HepG2 (cell line): ENCODE results near the gene IGF2BP1. TPM values are rescaled to one million over a fixed set of nuclear protein-coding genes. Genes with fewer than 3 reads are reported as not detected.

Source experiments
- AGO2 ChIP-seq: fragments of 200-400 bp; formaldehyde crosslinking; optimal IDR thresholded peaks from 2 replicates; pipeline ENCODE3; 2017; ENCODE audit warnings: mild to moderate bottlenecking, low read depth, low read length, moderate library complexity
- BRD4 ChIP-seq: sonication (generic); formaldehyde crosslinking; IDR thresholded peaks from 2 replicates; pipeline ENCODE4 v1.4.0; 2020; ENCODE audit warnings: missing genetic modification reagents
- EED ChIP-seq: sonication (generic); formaldehyde crosslinking; IDR thresholded peaks from 2 replicates; pipeline ENCODE4 v1.5.0; 2020; ENCODE audit warnings: mild to moderate bottlenecking, missing genetic modification reagents
- EP300 ChIP-seq, 3 experiments: sonication (generic) in 1 of 3; formaldehyde crosslinking in 1 of 3; IDR thresholded peaks; 2 replicates each; pipeline versions ENCODE4 v1.5.1 to v1.6.1; 2011 to 2020; ENCODE audit warnings: low read depth in 2 of 3, low read length in 2 of 3, borderline replicate concordance in 1 of 3, improper control_type of control experiment in 1 of 3, mild to moderate bottlenecking in 1 of 3, missing genetic modification reagents in 1 of 3, moderate library complexity in 1 of 3
- GRHL1 ChIP-seq: sonication (generic); formaldehyde crosslinking; conservative IDR thresholded peaks from 2 replicates; pipeline ENCODE4 v1.8.0; 2022; ENCODE audit warnings: missing genetic modification reagents
- POLR2AphosphoS5 ChIP-seq: IDR thresholded peaks from 2 replicates; pipeline ENCODE4 v1.6.1; 2012; ENCODE audit warnings: low read depth, low read length
- RARG ChIP-seq: sonication (generic); formaldehyde crosslinking; IDR thresholded peaks from 2 replicates; pipeline ENCODE4 v1.4.0; 2020; ENCODE audit warnings: low read depth, mild to moderate bottlenecking, missing genetic modification reagents
- SNAPC5 ChIP-seq: sonication (generic); formaldehyde crosslinking; IDR thresholded peaks from 2 replicates; pipeline ENCODE4 v1.8.1; 2023; ENCODE audit warnings: mild to moderate bottlenecking, missing genetic modification reagents, borderline replicate concordance
- ZBTB38 ChIP-seq: sonication (generic); formaldehyde crosslinking; IDR thresholded peaks from 2 replicates; pipeline ENCODE4 v1.5.1; 2020; ENCODE audit warnings: mild to moderate bottlenecking, missing genetic modification reagents
- ZNF407 ChIP-seq: sonication (generic); formaldehyde crosslinking; IDR thresholded peaks from one replicate; pipeline ENCODE4 v1.5.1; 2020; ENCODE audit warnings: mild to moderate bottlenecking, missing genetic modification reagents; ENCODE audit errors: not compliant biosample characterization
- ZNF547 ChIP-seq: sonication (generic); formaldehyde crosslinking; IDR thresholded peaks from 2 replicates; pipeline ENCODE4 v1.5.1; 2020; ENCODE audit warnings: mild to moderate bottlenecking, missing genetic modification reagents
- ZNF672 ChIP-seq: sonication (generic); formaldehyde crosslinking; IDR thresholded peaks from 2 replicates; pipeline ENCODE4 v1.8.1; 2022; ENCODE audit warnings: missing genetic modification reagents
- ZNF800 ChIP-seq: sonication (generic); formaldehyde crosslinking; IDR thresholded peaks from 2 replicates; pipeline ENCODE4 v1.4.0; 2020; ENCODE audit warnings: missing genetic modification reagents
- ZSCAN12 ChIP-seq: sonication (generic); formaldehyde crosslinking; IDR thresholded peaks from 2 replicates; pipeline ENCODE4 v1.9.0; 2021; ENCODE audit warnings: mild to moderate bottlenecking, missing genetic modification reagents
- polyA plus RNA-seq, 8 experiments: library from polyadenylated mRNA; depleted of rRNA in 3 of 8; stranded (reverse) in 7 of 8; unstranded in 1 of 8; fragments of >200 nt; fragmentation: Illumina TruSeq in 4 of 8; extraction: Trizol in 4 of 8; gene quantifications; 2 replicates each; pipeline versions ENCODE4 v1.2.1 to v1.2.3, GENCODE V29; 2011 to 2016; ENCODE audit warnings: low read depth in 4 of 8, missing spikeins in 1 of 8, mixed read lengths in 1 of 8; ENCODE audit not compliant: insufficient read depth in 1 of 8
- total RNA-seq, 5 experiments: library from RNA; depleted of rRNA; stranded (reverse); fragments of >200 nt; fragmentation: Illumina TruSeq; extraction: Trizol; gene quantifications; 2 replicates each; pipeline ENCODE4 v1.2.3, GENCODE V29; 2016; ENCODE audit warnings: low read depth in 1 of 5
- TF ChIP-seq, protein P1 (sequence below): sonication (generic); formaldehyde crosslinking; IDR thresholded peaks from 2 replicates; pipeline ENCODE4 v1.9.0; 2021; ENCODE audit warnings: missing genetic modification reagents, borderline replicate concordance

IGF2BP1 gene
- total and polyA plus RNA-seq, 2 of the 13 experiments (the other 11 are each of a cell fraction or from before 2014, with no cell fraction given): 29.7 to 75.1 TPM

GRCh38 chr17:48960834-48961515 lies 36.2 kb upstream of the IGF2BP1 start (continued):
- TF ChIP-seq ZNF407 (CRISPR knock-in tag) (no peak), SNAPC5 (no peak), POLR2AphosphoS5 (no peak), GRHL1 (no peak), EP300 (IDR thresholded peaks at IDR 0.05; ENCODE audit: low read depth in 2 of 2, low read length in 2 of 2) (0 out of 4 replicates have a peak, but pooled peaks of 1 of the 2 experiments have one; percentile 20), EP300 (CRISPR knock-in tag; IDR thresholded peaks at IDR 0.05; ENCODE audit: borderline replicate concordance) (no peak; the same call in 1 of the 2 replicates), RARG (CRISPR knock-in tag) (no peak), ZNF547 (no peak), ZNF800 (0 out of 2 replicates have a peak, but pooled peaks have one; percentile 10), ZBTB38 (CRISPR knock-in tag) (no peak), ZNF672 (no peak), AGO2 (no peak), BRD4 (CRISPR knock-in tag) (no peak), ZSCAN12 (CRISPR knock-in tag) (no peak), EED (no peak)
- TF ChIP-seq, protein P1, sequence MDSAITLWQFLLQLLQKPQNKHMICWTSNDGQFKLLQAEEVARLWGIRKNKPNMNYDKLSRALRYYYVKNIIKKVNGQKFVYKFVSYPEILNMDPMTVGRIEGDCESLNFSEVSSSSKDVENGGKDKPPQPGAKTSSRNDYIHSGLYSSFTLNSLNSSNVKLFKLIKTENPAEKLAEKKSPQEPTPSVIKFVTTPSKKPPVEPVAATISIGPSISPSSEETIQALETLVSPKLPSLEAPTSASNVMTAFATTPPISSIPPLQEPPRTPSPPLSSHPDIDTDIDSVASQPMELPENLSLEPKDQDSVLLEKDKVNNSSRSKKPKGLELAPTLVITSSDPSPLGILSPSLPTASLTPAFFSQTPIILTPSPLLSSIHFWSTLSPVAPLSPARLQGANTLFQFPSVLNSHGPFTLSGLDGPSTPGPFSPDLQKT (CRISPR knock-in tag): no peak
